HL-60 (cell line): Measurements from ENCODE around the gene NCAPG2.

Experiments used
- GABPA ChIP-seq: IDR thresholded peaks from 2 replicates; pipeline ENCODE4 v1.6.1; 2012; ENCODE audit warnings: low read depth
- POLR2AphosphoS5 ChIP-seq: IDR thresholded peaks from 2 replicates; pipeline ENCODE4 v1.6.1; 2012; ENCODE audit warnings: low read depth
- TF ChIP-seq, protein P1 (sequence below): IDR thresholded peaks from one replicate; pipeline ENCODE4 v1.5.1; 2011; ENCODE audit warnings: low read length, control low read depth, inconsistent platforms; ENCODE audit not compliant: insufficient read depth
- TF ChIP-seq, protein P2 (sequence below): IDR thresholded peaks from 2 replicates; pipeline ENCODE4 v1.6.1; 2012; ENCODE audit warnings: low read depth; ENCODE audit not compliant: insufficient replicate concordance

DNA sequence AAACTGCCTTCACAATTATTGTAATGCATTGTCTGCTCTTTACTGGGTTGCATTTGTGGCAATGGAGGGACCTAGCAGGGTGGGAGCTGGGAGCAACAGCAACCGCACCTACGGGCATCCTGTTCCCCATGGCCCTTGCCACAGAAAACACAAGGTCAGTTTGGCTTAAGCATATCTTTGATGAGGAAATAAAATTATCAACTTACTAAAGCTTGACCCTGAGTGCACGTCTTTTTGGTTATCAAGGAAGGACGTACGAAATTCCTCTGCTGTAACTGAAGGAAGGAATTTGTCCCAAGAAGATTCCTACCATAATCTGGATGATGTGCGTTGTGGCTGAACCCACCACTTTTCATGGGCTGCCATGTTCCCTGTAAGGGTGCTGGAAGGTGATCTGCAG, 97.0 kb downstream of the NCAPG2 start:
- TF ChIP-seq, protein P1, sequence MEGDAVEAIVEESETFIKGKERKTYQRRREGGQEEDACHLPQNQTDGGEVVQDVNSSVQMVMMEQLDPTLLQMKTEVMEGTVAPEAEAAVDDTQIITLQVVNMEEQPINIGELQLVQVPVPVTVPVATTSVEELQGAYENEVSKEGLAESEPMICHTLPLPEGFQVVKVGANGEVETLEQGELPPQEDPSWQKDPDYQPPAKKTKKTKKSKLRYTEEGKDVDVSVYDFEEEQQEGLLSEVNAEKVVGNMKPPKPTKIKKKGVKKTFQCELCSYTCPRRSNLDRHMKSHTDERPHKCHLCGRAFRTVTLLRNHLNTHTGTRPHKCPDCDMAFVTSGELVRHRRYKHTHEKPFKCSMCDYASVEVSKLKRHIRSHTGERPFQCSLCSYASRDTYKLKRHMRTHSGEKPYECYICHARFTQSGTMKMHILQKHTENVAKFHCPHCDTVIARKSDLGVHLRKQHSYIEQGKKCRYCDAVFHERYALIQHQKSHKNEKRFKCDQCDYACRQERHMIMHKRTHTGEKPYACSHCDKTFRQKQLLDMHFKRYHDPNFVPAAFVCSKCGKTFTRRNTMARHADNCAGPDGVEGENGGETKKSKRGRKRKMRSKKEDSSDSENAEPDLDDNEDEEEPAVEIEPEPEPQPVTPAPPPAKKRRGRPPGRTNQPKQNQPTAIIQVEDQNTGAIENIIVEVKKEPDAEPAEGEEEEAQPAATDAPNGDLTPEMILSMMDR, result no peak
- TF ChIP-seq, protein P2, sequence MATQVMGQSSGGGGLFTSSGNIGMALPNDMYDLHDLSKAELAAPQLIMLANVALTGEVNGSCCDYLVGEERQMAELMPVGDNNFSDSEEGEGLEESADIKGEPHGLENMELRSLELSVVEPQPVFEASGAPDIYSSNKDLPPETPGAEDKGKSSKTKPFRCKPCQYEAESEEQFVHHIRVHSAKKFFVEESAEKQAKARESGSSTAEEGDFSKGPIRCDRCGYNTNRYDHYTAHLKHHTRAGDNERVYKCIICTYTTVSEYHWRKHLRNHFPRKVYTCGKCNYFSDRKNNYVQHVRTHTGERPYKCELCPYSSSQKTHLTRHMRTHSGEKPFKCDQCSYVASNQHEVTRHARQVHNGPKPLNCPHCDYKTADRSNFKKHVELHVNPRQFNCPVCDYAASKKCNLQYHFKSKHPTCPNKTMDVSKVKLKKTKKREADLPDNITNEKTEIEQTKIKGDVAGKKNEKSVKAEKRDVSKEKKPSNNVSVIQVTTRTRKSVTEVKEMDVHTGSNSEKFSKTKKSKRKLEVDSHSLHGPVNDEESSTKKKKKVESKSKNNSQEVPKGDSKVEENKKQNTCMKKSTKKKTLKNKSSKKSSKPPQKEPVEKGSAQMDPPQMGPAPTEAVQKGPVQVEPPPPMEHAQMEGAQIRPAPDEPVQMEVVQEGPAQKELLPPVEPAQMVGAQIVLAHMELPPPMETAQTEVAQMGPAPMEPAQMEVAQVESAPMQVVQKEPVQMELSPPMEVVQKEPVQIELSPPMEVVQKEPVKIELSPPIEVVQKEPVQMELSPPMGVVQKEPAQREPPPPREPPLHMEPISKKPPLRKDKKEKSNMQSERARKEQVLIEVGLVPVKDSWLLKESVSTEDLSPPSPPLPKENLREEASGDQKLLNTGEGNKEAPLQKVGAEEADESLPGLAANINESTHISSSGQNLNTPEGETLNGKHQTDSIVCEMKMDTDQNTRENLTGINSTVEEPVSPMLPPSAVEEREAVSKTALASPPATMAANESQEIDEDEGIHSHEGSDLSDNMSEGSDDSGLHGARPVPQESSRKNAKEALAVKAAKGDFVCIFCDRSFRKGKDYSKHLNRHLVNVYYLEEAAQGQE, result no peak
- TF ChIP-seq GABPA (no peak), POLR2AphosphoS5 (no peak)
